H1 (cell line): ENCODE measurements around the gene MTRFR. TPM values are rescaled to one million over a fixed set of nuclear protein-coding genes. Genes with fewer than 3 reads are reported as not detected.
"Not testable (repeated sequence)": the region's sequence is repeated elsewhere in the genome, so short reads cannot be mapped to it uniquely, and the experiment has no call there.

Experiments
- CTCF ChIA-PET: fragments of 300-600 bp; sonication (Branson Sonifier 250); formaldehyde crosslinking; loops from one replicate; lab custom pipeline; 2021; ENCODE audit not compliant: partially characterized antibody; lab: Charles Lee
- POLR2A ChIA-PET: fragments of 300-600 bp; sonication (Branson Sonifier 250); formaldehyde crosslinking; loops from one replicate; lab custom pipeline; 2021; ENCODE audit warnings: inconsistent platforms; ENCODE audit not compliant: partially characterized antibody; lab: Charles Lee
- DNase-seq, 2 experiments: peaks; one replicate each; pipeline versions ENCODE4 v3.0.0 to v3.0.0-alpha.2; 2010 to 2022; ENCODE audit warnings: low spot score in 2 of 2, low read depth in 1 of 2, mixed read lengths in 1 of 2
- FAIRE-seq: peaks from 2 replicates; lab custom pipeline; 2011; peaks lifted over from hg19 to GRCh38; lab: Jason Lieb, UNC
- H2AFZ ChIP-seq: 2 replicates; pipeline ENCODE4 v1.8.1; 2012; ENCODE audit warnings: low read length, inconsistent platforms
- H2AK5ac ChIP-seq: 2 replicates; pipeline ENCODE4 v1.6.1; 2013; ENCODE audit warnings: low read depth, low read length
- H2BK120ac ChIP-seq: replicated peaks from 2 replicates; pipeline ENCODE3; 2013; ENCODE audit warnings: low read depth, low read length, inconsistent platforms
- H2BK12ac ChIP-seq: 2 replicates; pipeline ENCODE4 v1.6.1; 2013; ENCODE audit warnings: low read depth, low read length
- H2BK15ac ChIP-seq: 2 replicates; pipeline ENCODE4 v1.6.1; 2013; ENCODE audit warnings: low read length
- H2BK20ac ChIP-seq: 2 replicates; pipeline ENCODE4 v1.6.1; 2013; ENCODE audit warnings: low read length
- H2BK5ac ChIP-seq: 2 replicates; pipeline ENCODE4 v1.6.1; 2013; ENCODE audit warnings: low read depth, low read length
- H3K14ac ChIP-seq: 2 replicates; pipeline ENCODE4 v1.6.1; 2013; ENCODE audit warnings: inconsistent platforms; ENCODE audit not compliant: insufficient read length
- H3K18ac ChIP-seq: 2 replicates; pipeline ENCODE4 v1.6.1; 2013; ENCODE audit warnings: low read length; ENCODE audit errors: extremely low read depth
- H3K23ac ChIP-seq: 2 replicates; pipeline ENCODE4 v1.6.1; 2013; ENCODE audit warnings: inconsistent platforms; ENCODE audit not compliant: insufficient read length
- H3K23me2 ChIP-seq: 2 replicates; pipeline ENCODE4 v1.6.1; 2013; ENCODE audit warnings: low read depth, low read length
- H3K27ac ChIP-seq: 2 replicates; pipeline ENCODE4 v1.6.1; 2011; ENCODE audit warnings: low read depth, low read length, inconsistent platforms
- H3K27me3 ChIP-seq, 4 experiments: replicated peaks in 1 of 4; 1 replicate in 1 of 4; 2 replicates in 3 of 4; pipeline versions ENCODE4 v1.6.1 to v1.8.1; 2011 to 2013; ENCODE audit warnings: low read length in 3 of 4, mild to moderate bottlenecking in 3 of 4, inconsistent platforms in 2 of 4, mixed read lengths in 2 of 4, moderate library complexity in 1 of 4; ENCODE audit not compliant: control insufficient read depth in 3 of 4, insufficient read depth in 3 of 4; ENCODE audit errors: extremely low read depth in 1 of 4
- H3K36me3 ChIP-seq, 4 experiments: 2 replicates each; pipeline versions ENCODE4 v1.6.1 to v1.8.1; 2011 to 2013; ENCODE audit warnings: mild to moderate bottlenecking in 4 of 4, low read length in 3 of 4, moderate library complexity in 2 of 4, control low read depth in 1 of 4, inconsistent platforms in 1 of 4; ENCODE audit not compliant: insufficient read depth in 4 of 4, control insufficient read depth in 2 of 4
- H3K4ac ChIP-seq: replicated peaks from 2 replicates; pipeline ENCODE3; 2013; ENCODE audit warnings: low read length, low read depth, mixed read lengths, inconsistent platforms; ENCODE audit not compliant: insufficient read length
- H3K4me1 ChIP-seq, 4 experiments: replicated peaks in 1 of 4; 1 replicate in 1 of 4; 2 replicates in 3 of 4; pipeline versions ENCODE4 v1.6.1 to v1.8.1; 2011 to 2013; ENCODE audit warnings: low read length in 3 of 4, inconsistent platforms in 2 of 4, mixed read lengths in 1 of 4; ENCODE audit not compliant: insufficient read depth in 4 of 4, control insufficient read depth in 3 of 4
- H3K4me2 ChIP-seq, 2 experiments: 2 replicates each; pipeline versions ENCODE4 v1.6.1 to v1.8.1; 2011 to 2013; ENCODE audit warnings: low read depth in 2 of 2, low read length in 2 of 2, control low read depth in 1 of 2, inconsistent platforms in 1 of 2, mild to moderate bottlenecking in 1 of 2; ENCODE audit not compliant: insufficient read depth in 1 of 2
- H3K4me3 ChIP-seq, 4 experiments: fragments of 200-600, 300-600 bp in 1 of 4; sonication (generic), shearing (Covaris generic), sonication (Bioruptor Twin) in 1 of 4; 2 replicates each; pipeline versions ENCODE4 v1.5.1 to v1.8.1; 2011 to 2016; ENCODE audit warnings: low read length in 4 of 4, low read depth in 3 of 4, control low read depth in 2 of 4, inconsistent platforms in 2 of 4, mild to moderate bottlenecking in 2 of 4, mixed read lengths in 1 of 4, moderate library complexity in 1 of 4; ENCODE audit not compliant: insufficient read depth in 2 of 4; ENCODE audit errors: extremely low read depth in 1 of 4
- H3K56ac ChIP-seq: replicated peaks from 2 replicates; pipeline ENCODE3; 2013; ENCODE audit warnings: low read depth, mild to moderate bottlenecking, mixed read lengths, low read length, inconsistent platforms; ENCODE audit not compliant: insufficient read length
- H3K79me1 ChIP-seq: 2 replicates; pipeline ENCODE4 v1.6.1; 2013; ENCODE audit warnings: low read depth, low read length, control low read depth
- H3K79me2 ChIP-seq, 2 experiments: 2 replicates each; pipeline versions ENCODE4 v1.6.1 to v1.8.1; 2012 to 2013; ENCODE audit warnings: low read length in 2 of 2, mild to moderate bottlenecking in 2 of 2, inconsistent platforms in 1 of 2; ENCODE audit not compliant: insufficient read depth in 2 of 2, control insufficient read depth in 1 of 2
- H3K9ac ChIP-seq, 4 experiments: replicated peaks in 1 of 4; 1 replicate in 1 of 4; 2 replicates in 3 of 4; pipeline versions ENCODE4 v1.6.1 to v1.8.1; 2011 to 2013; ENCODE audit warnings: low read depth in 3 of 4, low read length in 3 of 4, control low read depth in 2 of 4, mild to moderate bottlenecking in 2 of 4, moderate library complexity in 2 of 4, inconsistent platforms in 1 of 4; ENCODE audit errors: extremely low read depth in 1 of 4
- H3K9me3 ChIP-seq, 2 experiments: 2 replicates each; pipeline versions ENCODE4 v1.6.1 to v1.8.1; 2012 to 2013; ENCODE audit warnings: mild to moderate bottlenecking in 2 of 2, moderate library complexity in 2 of 2, control low read depth in 1 of 2, inconsistent platforms in 1 of 2, low read depth in 1 of 2, low read length in 1 of 2, mixed read lengths in 1 of 2; ENCODE audit not compliant: insufficient read depth in 2 of 2
- H4K20me1 ChIP-seq, 2 experiments: replicated peaks in 1 of 2; 2 replicates each; pipeline versions ENCODE3 to v1.8.1; 2011 to 2013; ENCODE audit warnings: inconsistent platforms in 2 of 2, low read length in 2 of 2, mild to moderate bottlenecking in 1 of 2; ENCODE audit not compliant: insufficient read depth in 2 of 2, control insufficient read depth in 1 of 2
- H4K5ac ChIP-seq: 2 replicates; pipeline ENCODE4 v1.6.1; 2013; ENCODE audit warnings: low read length, low read depth, mixed read lengths, inconsistent platforms; ENCODE audit not compliant: insufficient read length
- H4K8ac ChIP-seq: 2 replicates; pipeline ENCODE4 v1.8.0; 2013; ENCODE audit warnings: mild to moderate bottlenecking, moderate library complexity, low read length, inconsistent platforms; ENCODE audit not compliant: insufficient read depth; ENCODE audit errors: extremely low read depth
- H4K91ac ChIP-seq: replicated peaks from 2 replicates; pipeline ENCODE3; 2013; ENCODE audit warnings: low read length, mixed read lengths, inconsistent platforms; ENCODE audit not compliant: insufficient read length
- WGBS, 2 experiments: shearing (Covaris generic) in 1 of 2; methylation state at CpG; one replicate each; pipeline versions ENCODE4 v1.1.6 to v1.1.7; 2013 to 2015; ENCODE audit warnings: low lambda C conversion rate in 2 of 2, mixed read lengths in 2 of 2, inconsistent platforms in 1 of 2, low coverage in 1 of 2, missing lambda C conversion rate in 1 of 2; ENCODE audit not compliant: insufficient replicate concordance in 2 of 2, insufficient coverage in 1 of 2, insufficient read length in 1 of 2; ENCODE audit errors: extremely low coverage in 1 of 2, missing lambda C conversion rate in 1 of 2; 5-methylcytosine and 5-hydroxymethylcytosine counted together
- polyA plus RNA-seq, 7 experiments: library from polyadenylated mRNA; depleted of rRNA in 3 of 7; stranded (reverse) in 5 of 7; unstranded in 2 of 7; fragments of >200 nt in 5 of 7; fragments of 200-250 nt in 2 of 7; gene quantifications; 1 replicate in 5 of 7; 2 replicates in 1 of 7; 4 replicates in 1 of 7; pipeline versions ENCODE4 v1.2.1 to v1.2.3, GENCODE V29; 2011 to 2013; ENCODE audit warnings: missing spikeins in 2 of 7, mixed read lengths in 2 of 7
- total RNA-seq: library from RNA; stranded (reverse); fragmentation: NEBNext Ultra II Directional; extraction: Animal tissue kit (Norgen Biotek cat#: 25700); gene quantifications from 2 replicates; pipeline ENCODE4 v1.2.1, GENCODE V29; 2021

The MTRFR gene
- total and polyA plus RNA-seq, 2 of the 8 experiments (the other 6 are each of a cell fraction or from before 2014, with no cell fraction given): 9.2 to 12.9 TPM

DNA sequence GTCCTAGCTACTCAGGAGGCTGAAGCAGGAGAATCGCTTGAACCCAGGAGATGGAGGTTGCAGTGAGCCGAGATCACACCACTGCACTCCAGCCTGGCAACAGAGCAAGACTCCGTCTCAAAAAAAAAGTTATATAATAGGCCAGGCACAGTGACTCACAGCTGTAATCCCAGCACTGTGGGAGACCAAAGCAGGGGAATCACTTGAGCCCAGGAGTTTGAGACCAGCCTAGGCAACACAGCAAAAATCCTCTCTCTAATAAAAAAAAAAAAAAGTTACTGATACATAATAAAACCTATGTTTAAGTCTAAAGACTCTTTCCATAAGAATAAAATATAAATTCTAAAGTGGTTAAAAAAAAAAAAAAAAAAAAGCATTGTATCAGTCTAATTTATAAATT, 26.4 kb upstream of the MTRFR start:
- not testable (repeated sequence) for H3K79me1 ChIP-seq, H2BK5ac ChIP-seq, FAIRE-seq, H3K4ac ChIP-seq, DNase-seq, H3K18ac ChIP-seq, H4K91ac ChIP-seq, H3K56ac ChIP-seq, H2BK120ac ChIP-seq, H3K9ac ChIP-seq, H3K4me2 ChIP-seq, H2BK15ac ChIP-seq, H3K23me2 ChIP-seq, H3K4me3 ChIP-seq, H3K27me3 ChIP-seq, H4K20me1 ChIP-seq, H4K5ac ChIP-seq, H2BK20ac ChIP-seq, H3K27ac ChIP-seq, H3K9me3 ChIP-seq, H4K8ac ChIP-seq, H3K14ac ChIP-seq, H2BK12ac ChIP-seq, H3K23ac ChIP-seq, H2AK5ac ChIP-seq, H3K79me2 ChIP-seq, H2AFZ ChIP-seq, H3K4me1 ChIP-seq
- POLR2A ChIA-PET: interaction anchor here (0.7 kb wide), 1 partner anchor 528 kb away, joined by 5 read pairs; no protein-coding TSS in a partner anchor
- WGBS, 2 experiments: 98% methylated on average over 3 of the region's 3 CpGs; no CpG with 5 or more reads in 1 of the 2 experiments
- peaks cover 6 to 27% (median 14%) of the 10 kb centered on the region in 4 experiments for H3K36me3 ChIP-seq
- CTCF ChIA-PET: interaction anchor here (0.6 kb wide), 1 partner anchor 15 kb away, joined by 5 read pairs; no protein-coding TSS in a partner anchor

DNA sequence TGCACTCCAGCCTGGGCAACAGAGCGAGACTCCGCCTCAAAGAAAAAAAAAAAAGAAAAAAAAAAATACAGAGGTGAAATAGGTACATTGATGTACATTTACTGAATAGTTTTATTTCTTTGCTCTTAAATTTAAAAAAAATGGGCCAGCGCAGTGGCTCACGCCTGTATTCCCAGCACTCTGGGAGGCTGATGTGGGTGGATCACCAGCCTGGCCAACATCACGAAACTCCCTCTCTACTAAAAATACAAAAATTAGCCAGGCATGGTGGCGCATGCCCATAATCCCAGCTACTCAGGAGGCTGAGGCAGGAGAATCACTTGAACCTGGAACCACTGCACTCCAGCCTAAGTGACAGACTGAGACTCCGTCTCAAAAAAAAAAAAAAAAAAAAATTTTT, 25.4 kb upstream of the MTRFR start:
- POLR2A ChIA-PET: interaction anchor here (0.7 kb wide), 1 partner anchor 377 kb away, joined by 3 read pairs; the partner anchor contains the start of gene TMED2
- FAIRE-seq: not testable (repeated sequence)

More for the DNA sequence above, 25.4 kb upstream of the MTRFR start:
- H3K9me3 ChIP-seq, H3K4ac ChIP-seq, H2BK20ac ChIP-seq, H4K91ac ChIP-seq, H3K79me1 ChIP-seq, H3K79me2 ChIP-seq, H2BK5ac ChIP-seq, H3K27ac ChIP-seq, H3K14ac ChIP-seq, H3K18ac ChIP-seq, H3K23ac ChIP-seq, H2AFZ ChIP-seq, H4K20me1 ChIP-seq, H4K5ac ChIP-seq, H4K8ac ChIP-seq, H3K4me2 ChIP-seq, H2BK12ac ChIP-seq, H2BK120ac ChIP-seq, H3K4me3 ChIP-seq, H3K4me1 ChIP-seq, H2BK15ac ChIP-seq, DNase-seq, H2AK5ac ChIP-seq, H3K27me3 ChIP-seq, H3K56ac ChIP-seq, H3K23me2 ChIP-seq, H3K9ac ChIP-seq: not testable (repeated sequence)
- WGBS, 2 experiments: 99% methylated on average over 6 of the region's 7 CpGs; no CpG with 5 or more reads in 1 of the 2 experiments
- CTCF ChIA-PET: interaction anchor here (0.6 to 1.0 kb wide), 3 partner anchors 224 to 863 kb away, joined by 3 read pairs; partner anchors contain the start of gene HIP1R
- peaks cover 3 to 18% (median 10%) of the 10 kb centered on the region in 4 experiments for H3K36me3 ChIP-seq
